Endothelial cell of umbilical vein (primary cell): Measurements from ENCODE around the gene PPIL1.

Experiments used
- EZH2 ChIP-seq: IDR thresholded peaks from 2 replicates; pipeline ENCODE4 v1.6.1; 2012; ENCODE audit warnings: borderline replicate concordance, low read depth, mild to moderate bottlenecking, moderate library complexity, low read length, inconsistent platforms; ENCODE audit not compliant: severe bottlenecking
- TF ChIP-seq, protein P1 (sequence below), 2 donors: IDR thresholded peaks; 1 replicate in 1 of 2; 2 replicates in 1 of 2; pipeline ENCODE4 v1.5.1; 2011; ENCODE audit warnings: low read length in 2 of 2, mild to moderate bottlenecking in 2 of 2, moderate library complexity in 2 of 2, control low read depth in 1 of 2, inconsistent platforms in 1 of 2, low read depth in 1 of 2; ENCODE audit not compliant: insufficient read depth in 1 of 2; ENCODE audit errors: extremely low read depth in 1 of 2

DNA sequence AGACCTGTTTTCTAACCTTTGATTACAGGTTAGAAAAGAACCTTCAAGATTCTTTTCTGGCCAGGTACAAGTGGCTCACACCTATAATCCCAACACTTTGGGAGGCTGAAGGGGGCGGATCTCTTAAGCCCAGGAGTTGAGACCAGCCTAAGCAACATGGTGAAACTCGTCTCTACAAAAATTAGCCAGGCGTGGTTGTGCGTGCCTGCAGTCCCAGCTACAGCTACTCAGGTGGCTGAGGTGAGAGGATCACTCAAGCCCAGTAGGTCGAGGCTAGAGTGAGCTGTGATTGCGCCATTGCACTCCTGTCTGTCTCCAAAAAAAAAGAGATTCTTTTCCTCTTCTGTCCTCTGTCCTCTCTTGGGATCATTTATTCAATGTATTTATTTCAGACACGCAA is 14.5 kb downstream of the PPIL1 start:
- TF ChIP-seq, protein P1, sequence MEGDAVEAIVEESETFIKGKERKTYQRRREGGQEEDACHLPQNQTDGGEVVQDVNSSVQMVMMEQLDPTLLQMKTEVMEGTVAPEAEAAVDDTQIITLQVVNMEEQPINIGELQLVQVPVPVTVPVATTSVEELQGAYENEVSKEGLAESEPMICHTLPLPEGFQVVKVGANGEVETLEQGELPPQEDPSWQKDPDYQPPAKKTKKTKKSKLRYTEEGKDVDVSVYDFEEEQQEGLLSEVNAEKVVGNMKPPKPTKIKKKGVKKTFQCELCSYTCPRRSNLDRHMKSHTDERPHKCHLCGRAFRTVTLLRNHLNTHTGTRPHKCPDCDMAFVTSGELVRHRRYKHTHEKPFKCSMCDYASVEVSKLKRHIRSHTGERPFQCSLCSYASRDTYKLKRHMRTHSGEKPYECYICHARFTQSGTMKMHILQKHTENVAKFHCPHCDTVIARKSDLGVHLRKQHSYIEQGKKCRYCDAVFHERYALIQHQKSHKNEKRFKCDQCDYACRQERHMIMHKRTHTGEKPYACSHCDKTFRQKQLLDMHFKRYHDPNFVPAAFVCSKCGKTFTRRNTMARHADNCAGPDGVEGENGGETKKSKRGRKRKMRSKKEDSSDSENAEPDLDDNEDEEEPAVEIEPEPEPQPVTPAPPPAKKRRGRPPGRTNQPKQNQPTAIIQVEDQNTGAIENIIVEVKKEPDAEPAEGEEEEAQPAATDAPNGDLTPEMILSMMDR (IDR thresholded peaks at IDR 0.05; ENCODE audit: extremely low read depth in 1 of 2, insufficient read depth in 1 of 2, low read depth in 1 of 2, low read length in 2 of 2): no peak
- no peak for TF ChIP-seq EZH2
